HepG2 (cell line): ENCODE data around the gene DNAAF3. TPM values are rescaled to one million over a fixed set of nuclear protein-coding genes. Genes with fewer than 3 reads are reported as not detected.

Experiments
- ATM ChIP-seq: fragments of 450-650 bp; IDR thresholded peaks from 2 replicates; pipeline ENCODE4 v1.7.1; 2017; ENCODE audit warnings: mild to moderate bottlenecking, borderline replicate concordance
- DR1 ChIP-seq: sonication (generic); formaldehyde crosslinking; IDR thresholded peaks from 2 replicates; pipeline ENCODE4 v1.8.0; 2021; ENCODE audit warnings: mild to moderate bottlenecking, missing genetic modification reagents, inconsistent platforms
- ELF1 ChIP-seq: sonication (generic); formaldehyde crosslinking; IDR thresholded peaks from 2 replicates; pipeline ENCODE4 v1.4.0; 2020; ENCODE audit warnings: missing genetic modification reagents
- ELK4 ChIP-seq: sonication (generic); formaldehyde crosslinking; IDR thresholded peaks from 2 replicates; pipeline ENCODE4 v1.9.0; 2021; ENCODE audit warnings: missing genetic modification reagents, borderline replicate concordance
- GZF1 ChIP-seq: sonication (generic); formaldehyde crosslinking; IDR thresholded peaks from 2 replicates; pipeline ENCODE4 v1.5.1; 2020; ENCODE audit warnings: mild to moderate bottlenecking, missing genetic modification reagents
- HNF4G ChIP-seq, 2 experiments: sonication (generic) in 1 of 2; formaldehyde crosslinking in 1 of 2; IDR thresholded peaks; 2 replicates each; pipeline versions ENCODE4 v1.4.0 to v1.6.1; 2011 to 2020; ENCODE audit warnings: borderline replicate concordance in 2 of 2, low read depth in 2 of 2, mild to moderate bottlenecking in 2 of 2, low read length in 1 of 2, missing genetic modification reagents in 1 of 2, moderate library complexity in 1 of 2
- HOXA3 ChIP-seq: sonication (generic); formaldehyde crosslinking; IDR thresholded peaks from 2 replicates; pipeline ENCODE4 v1.5.0; 2020; ENCODE audit warnings: missing genetic modification reagents
- IRX3 ChIP-seq: sonication (generic); formaldehyde crosslinking; IDR thresholded peaks from 2 replicates; pipeline ENCODE4 v1.8.1; 2023; ENCODE audit warnings: mild to moderate bottlenecking, low read depth, missing genetic modification reagents, borderline replicate concordance
- ISL2 ChIP-seq: sonication (generic); formaldehyde crosslinking; IDR thresholded peaks from 2 replicates; pipeline ENCODE4 v1.5.0; 2020; ENCODE audit warnings: missing genetic modification reagents
- MEIS2 ChIP-seq: sonication (generic); formaldehyde crosslinking; IDR thresholded peaks from 2 replicates; pipeline ENCODE4 v1.9.0; 2021; ENCODE audit warnings: mild to moderate bottlenecking, missing genetic modification reagents
- ONECUT2 ChIP-seq: sonication (generic); formaldehyde crosslinking; IDR thresholded peaks from 2 replicates; pipeline ENCODE4 v1.4.0; 2020; ENCODE audit warnings: missing genetic modification reagents
- RARA ChIP-seq: IDR thresholded peaks from 2 replicates; pipeline ENCODE4 v1.6.1; 2016; ENCODE audit warnings: missing genetic modification reagents, missing compliant biosample characterization
- SMC3 ChIP-seq: IDR thresholded peaks from 2 replicates; pipeline ENCODE4 v1.6.1; 2011; ENCODE audit warnings: low read length, improper control_type of control experiment
- TBX2 ChIP-seq: sonication (generic); formaldehyde crosslinking; IDR thresholded peaks from 2 replicates; pipeline ENCODE4 v1.5.0; 2020; ENCODE audit warnings: missing genetic modification reagents, mild to moderate bottlenecking, borderline replicate concordance
- TCF7L2 ChIP-seq: IDR thresholded peaks from 2 replicates; pipeline ENCODE4 v1.6.1; 2011; ENCODE audit warnings: mild to moderate bottlenecking, low read depth, low read length, moderate library complexity
- TIGD3 ChIP-seq: sonication (generic); formaldehyde crosslinking; IDR thresholded peaks from 2 replicates; pipeline ENCODE4 v1.5.1; 2020; ENCODE audit warnings: mild to moderate bottlenecking, missing genetic modification reagents, borderline replicate concordance
- ZBTB20 ChIP-seq: sonication (generic); formaldehyde crosslinking; IDR thresholded peaks from 2 replicates; pipeline ENCODE4 v1.8.1; 2023; ENCODE audit warnings: missing genetic modification reagents, low read depth, mild to moderate bottlenecking, borderline replicate concordance
- ZKSCAN8 ChIP-seq: IDR thresholded peaks from 2 replicates; pipeline ENCODE4 v1.6.1; 2016; ENCODE audit warnings: borderline replicate concordance, missing genetic modification reagents, missing compliant biosample characterization
- ZNF18 ChIP-seq: sonication (generic); formaldehyde crosslinking; IDR thresholded peaks from 2 replicates; pipeline ENCODE4 v1.8.0; 2022; ENCODE audit warnings: mild to moderate bottlenecking, missing genetic modification reagents; ENCODE audit not compliant: insufficient replicate concordance
- ZNF251 ChIP-seq: sonication (generic); formaldehyde crosslinking; IDR thresholded peaks from 2 replicates; pipeline ENCODE4 v1.9.0; 2021; ENCODE audit warnings: mild to moderate bottlenecking, missing genetic modification reagents
- ZNF260 ChIP-seq: sonication (generic); formaldehyde crosslinking; IDR thresholded peaks from 2 replicates; pipeline ENCODE4 v1.4.0; 2020; ENCODE audit warnings: missing genetic modification reagents, low read depth, mild to moderate bottlenecking, borderline replicate concordance
- ZNF274 ChIP-seq: sonication (generic); formaldehyde crosslinking; IDR thresholded peaks from 2 replicates; pipeline ENCODE4 v1.5.1; 2020; ENCODE audit warnings: mild to moderate bottlenecking, missing genetic modification reagents
- ZNF354B ChIP-seq: sonication (generic); formaldehyde crosslinking; IDR thresholded peaks from 2 replicates; pipeline ENCODE4 v1.8.0; 2022; ENCODE audit warnings: mild to moderate bottlenecking, missing genetic modification reagents
- ZNF496 ChIP-seq: sonication (generic); formaldehyde crosslinking; IDR thresholded peaks from 2 replicates; pipeline ENCODE4 v1.8.1; 2023; ENCODE audit warnings: mild to moderate bottlenecking, moderate library complexity, missing genetic modification reagents; ENCODE audit not compliant: insufficient replicate concordance
- ZNF768 ChIP-seq: sonication (generic); formaldehyde crosslinking; IDR thresholded peaks from 2 replicates; pipeline ENCODE4 v1.4.0; 2020; ENCODE audit warnings: missing genetic modification reagents
- ZNF773 ChIP-seq: sonication (generic); formaldehyde crosslinking; IDR thresholded peaks from 2 replicates; pipeline ENCODE4 v1.4.0; 2020; ENCODE audit warnings: missing genetic modification reagents, borderline replicate concordance
- ZNF879 ChIP-seq: sonication (generic); formaldehyde crosslinking; IDR thresholded peaks from 2 replicates; pipeline ENCODE4 v1.8.1; 2023; ENCODE audit warnings: missing genetic modification reagents
- polyA plus RNA-seq, 8 experiments: library from polyadenylated mRNA; depleted of rRNA in 3 of 8; stranded (reverse) in 7 of 8; unstranded in 1 of 8; fragments of >200 nt; fragmentation: Illumina TruSeq in 4 of 8; extraction: Trizol in 4 of 8; gene quantifications; 2 replicates each; pipeline versions ENCODE4 v1.2.1 to v1.2.3, GENCODE V29; 2011 to 2016; ENCODE audit warnings: low read depth in 4 of 8, missing spikeins in 1 of 8, mixed read lengths in 1 of 8; ENCODE audit not compliant: insufficient read depth in 1 of 8
- total RNA-seq, 5 experiments: library from RNA; depleted of rRNA; stranded (reverse); fragments of >200 nt; fragmentation: Illumina TruSeq; extraction: Trizol; gene quantifications; 2 replicates each; pipeline ENCODE4 v1.2.3, GENCODE V29; 2016; ENCODE audit warnings: low read depth in 1 of 5

Gene DNAAF3
- total and polyA plus RNA-seq, 2 of the 13 experiments (the other 11 are each of a cell fraction or from before 2014, with no cell fraction given), result 0.30 to 0.40 TPM

- TF ChIP-seq ISL2 (CRISPR knock-in tag) (0 out of 2 replicates have a peak, but pooled peaks have one; percentile 21), ZNF18 (CRISPR knock-in tag) (peak; percentile 80), GZF1 (CRISPR knock-in tag) (no peak), ELF1 (CRISPR knock-in tag) (peak; percentile 36; the same call in 1 of the 2 replicates), HNF4G (IDR thresholded peaks at IDR 0.05; ENCODE audit: borderline replicate concordance, low read depth, low read length) (no peak), HNF4G (CRISPR knock-in tag; IDR thresholded peaks at IDR 0.05; ENCODE audit: borderline replicate concordance, low read depth) (no peak), ATM (no peak), IRX3 (CRISPR knock-in tag) (no peak), ZNF251 (CRISPR knock-in tag) (0 out of 2 replicates have a peak, but pooled peaks have one; percentile 60), ZBTB20 (CRISPR knock-in tag) (peak; percentile 56; the same call in 1 of the 2 replicates), ZNF496 (CRISPR knock-in tag) (no peak), DR1 (CRISPR knock-in tag) (no peak), ZNF260 (CRISPR knock-in tag) (no peak), ZKSCAN8 (CRISPR knock-in tag) (no peak), ZNF354B (CRISPR knock-in tag) (no peak), ONECUT2 (CRISPR knock-in tag) (no peak), MEIS2 (CRISPR knock-in tag) (no peak), TIGD3 (no peak), RARA (CRISPR knock-in tag) (peak; percentile 86), ZNF768 (peak; percentile 21; the same call in 1 of the 2 replicates), TBX2 (CRISPR knock-in tag) (peak; percentile 31; the same call in 1 of the 2 replicates), TCF7L2 (no peak), HOXA3 (CRISPR knock-in tag) (peak; percentile 22; the same call in 1 of the 2 replicates), ZNF773 (no peak), SMC3 (no peak), ZNF274 (CRISPR knock-in tag) (peak; percentile 28; the same call in 1 of the 2 replicates), ZNF879 (peak; percentile 88; the same call in 1 of the 2 replicates), ELK4 (no peak)
Measured at GRCh38 chr19:55209693-55210472, 43.5 kb upstream of the DNAAF3 start (continued).
